H1 (cell line): ENCODE measurements around the gene SLC44A1. TPM values are rescaled to one million over a fixed set of nuclear protein-coding genes. Genes with fewer than 3 reads are reported as not detected.

Experiments
- CTCF ChIA-PET: fragments of 300-600 bp; sonication (Branson Sonifier 250); formaldehyde crosslinking; loops from one replicate; lab custom pipeline; 2021; ENCODE audit not compliant: partially characterized antibody; lab: Charles Lee
- POLR2A ChIA-PET: fragments of 300-600 bp; sonication (Branson Sonifier 250); formaldehyde crosslinking; loops from one replicate; lab custom pipeline; 2021; ENCODE audit warnings: inconsistent platforms; ENCODE audit not compliant: partially characterized antibody; lab: Charles Lee
- DNase-seq, 2 experiments: peaks; one replicate each; pipeline versions ENCODE4 v3.0.0 to v3.0.0-alpha.2; 2010 to 2022; ENCODE audit warnings: low spot score in 2 of 2, low read depth in 1 of 2, mixed read lengths in 1 of 2
- FAIRE-seq: peaks from 2 replicates; lab custom pipeline; 2011; peaks lifted over from hg19 to GRCh38; lab: Jason Lieb, UNC
- H2AFZ ChIP-seq: 2 replicates; pipeline ENCODE4 v1.8.1; 2012; ENCODE audit warnings: low read length, inconsistent platforms
- H2AK5ac ChIP-seq: 2 replicates; pipeline ENCODE4 v1.6.1; 2013; ENCODE audit warnings: low read depth, low read length
- H2BK120ac ChIP-seq: replicated peaks from 2 replicates; pipeline ENCODE3; 2013; ENCODE audit warnings: low read depth, low read length, inconsistent platforms
- H2BK12ac ChIP-seq: 2 replicates; pipeline ENCODE4 v1.6.1; 2013; ENCODE audit warnings: low read depth, low read length
- H2BK15ac ChIP-seq: 2 replicates; pipeline ENCODE4 v1.6.1; 2013; ENCODE audit warnings: low read length
- H2BK20ac ChIP-seq: 2 replicates; pipeline ENCODE4 v1.6.1; 2013; ENCODE audit warnings: low read length
- H2BK5ac ChIP-seq: 2 replicates; pipeline ENCODE4 v1.6.1; 2013; ENCODE audit warnings: low read depth, low read length
- H3K14ac ChIP-seq: 2 replicates; pipeline ENCODE4 v1.6.1; 2013; ENCODE audit warnings: inconsistent platforms; ENCODE audit not compliant: insufficient read length
- H3K18ac ChIP-seq: 2 replicates; pipeline ENCODE4 v1.6.1; 2013; ENCODE audit warnings: low read length; ENCODE audit errors: extremely low read depth
- H3K23ac ChIP-seq: 2 replicates; pipeline ENCODE4 v1.6.1; 2013; ENCODE audit warnings: inconsistent platforms; ENCODE audit not compliant: insufficient read length
- H3K23me2 ChIP-seq: 2 replicates; pipeline ENCODE4 v1.6.1; 2013; ENCODE audit warnings: low read depth, low read length
- H3K27ac ChIP-seq: 2 replicates; pipeline ENCODE4 v1.6.1; 2011; ENCODE audit warnings: low read depth, low read length, inconsistent platforms
- H3K27me3 ChIP-seq, 4 experiments: replicated peaks in 1 of 4; 1 replicate in 1 of 4; 2 replicates in 3 of 4; pipeline versions ENCODE4 v1.6.1 to v1.8.1; 2011 to 2013; ENCODE audit warnings: low read length in 3 of 4, mild to moderate bottlenecking in 3 of 4, inconsistent platforms in 2 of 4, mixed read lengths in 2 of 4, moderate library complexity in 1 of 4; ENCODE audit not compliant: control insufficient read depth in 3 of 4, insufficient read depth in 3 of 4; ENCODE audit errors: extremely low read depth in 1 of 4
- H3K36me3 ChIP-seq, 4 experiments: 2 replicates each; pipeline versions ENCODE4 v1.6.1 to v1.8.1; 2011 to 2013; ENCODE audit warnings: mild to moderate bottlenecking in 4 of 4, low read length in 3 of 4, moderate library complexity in 2 of 4, control low read depth in 1 of 4, inconsistent platforms in 1 of 4; ENCODE audit not compliant: insufficient read depth in 4 of 4, control insufficient read depth in 2 of 4
- H3K4ac ChIP-seq: replicated peaks from 2 replicates; pipeline ENCODE3; 2013; ENCODE audit warnings: low read length, low read depth, mixed read lengths, inconsistent platforms; ENCODE audit not compliant: insufficient read length
- H3K4me1 ChIP-seq, 4 experiments: replicated peaks in 1 of 4; 1 replicate in 1 of 4; 2 replicates in 3 of 4; pipeline versions ENCODE4 v1.6.1 to v1.8.1; 2011 to 2013; ENCODE audit warnings: low read length in 3 of 4, inconsistent platforms in 2 of 4, mixed read lengths in 1 of 4; ENCODE audit not compliant: insufficient read depth in 4 of 4, control insufficient read depth in 3 of 4
- H3K4me2 ChIP-seq, 2 experiments: 2 replicates each; pipeline versions ENCODE4 v1.6.1 to v1.8.1; 2011 to 2013; ENCODE audit warnings: low read depth in 2 of 2, low read length in 2 of 2, control low read depth in 1 of 2, inconsistent platforms in 1 of 2, mild to moderate bottlenecking in 1 of 2; ENCODE audit not compliant: insufficient read depth in 1 of 2
- H3K4me3 ChIP-seq, 4 experiments: fragments of 200-600, 300-600 bp in 1 of 4; sonication (generic), shearing (Covaris generic), sonication (Bioruptor Twin) in 1 of 4; 2 replicates each; pipeline versions ENCODE4 v1.5.1 to v1.8.1; 2011 to 2016; ENCODE audit warnings: low read length in 4 of 4, low read depth in 3 of 4, control low read depth in 2 of 4, inconsistent platforms in 2 of 4, mild to moderate bottlenecking in 2 of 4, mixed read lengths in 1 of 4, moderate library complexity in 1 of 4; ENCODE audit not compliant: insufficient read depth in 2 of 4; ENCODE audit errors: extremely low read depth in 1 of 4
- H3K56ac ChIP-seq: replicated peaks from 2 replicates; pipeline ENCODE3; 2013; ENCODE audit warnings: low read depth, mild to moderate bottlenecking, mixed read lengths, low read length, inconsistent platforms; ENCODE audit not compliant: insufficient read length
- H3K79me1 ChIP-seq: 2 replicates; pipeline ENCODE4 v1.6.1; 2013; ENCODE audit warnings: low read depth, low read length, control low read depth
- H3K79me2 ChIP-seq, 2 experiments: 2 replicates each; pipeline versions ENCODE4 v1.6.1 to v1.8.1; 2012 to 2013; ENCODE audit warnings: low read length in 2 of 2, mild to moderate bottlenecking in 2 of 2, inconsistent platforms in 1 of 2; ENCODE audit not compliant: insufficient read depth in 2 of 2, control insufficient read depth in 1 of 2
- H3K9ac ChIP-seq, 4 experiments: replicated peaks in 1 of 4; 1 replicate in 1 of 4; 2 replicates in 3 of 4; pipeline versions ENCODE4 v1.6.1 to v1.8.1; 2011 to 2013; ENCODE audit warnings: low read depth in 3 of 4, low read length in 3 of 4, control low read depth in 2 of 4, mild to moderate bottlenecking in 2 of 4, moderate library complexity in 2 of 4, inconsistent platforms in 1 of 4; ENCODE audit errors: extremely low read depth in 1 of 4
- H3K9me3 ChIP-seq, 2 experiments: 2 replicates each; pipeline versions ENCODE4 v1.6.1 to v1.8.1; 2012 to 2013; ENCODE audit warnings: mild to moderate bottlenecking in 2 of 2, moderate library complexity in 2 of 2, control low read depth in 1 of 2, inconsistent platforms in 1 of 2, low read depth in 1 of 2, low read length in 1 of 2, mixed read lengths in 1 of 2; ENCODE audit not compliant: insufficient read depth in 2 of 2
- H4K20me1 ChIP-seq, 2 experiments: replicated peaks in 1 of 2; 2 replicates each; pipeline versions ENCODE3 to v1.8.1; 2011 to 2013; ENCODE audit warnings: inconsistent platforms in 2 of 2, low read length in 2 of 2, mild to moderate bottlenecking in 1 of 2; ENCODE audit not compliant: insufficient read depth in 2 of 2, control insufficient read depth in 1 of 2
- H4K5ac ChIP-seq: 2 replicates; pipeline ENCODE4 v1.6.1; 2013; ENCODE audit warnings: low read length, low read depth, mixed read lengths, inconsistent platforms; ENCODE audit not compliant: insufficient read length
- H4K8ac ChIP-seq: 2 replicates; pipeline ENCODE4 v1.8.0; 2013; ENCODE audit warnings: mild to moderate bottlenecking, moderate library complexity, low read length, inconsistent platforms; ENCODE audit not compliant: insufficient read depth; ENCODE audit errors: extremely low read depth
- H4K91ac ChIP-seq: replicated peaks from 2 replicates; pipeline ENCODE3; 2013; ENCODE audit warnings: low read length, mixed read lengths, inconsistent platforms; ENCODE audit not compliant: insufficient read length
- CTBP2 ChIP-seq: IDR thresholded peaks from 2 replicates; pipeline ENCODE4 v1.7.0; 2011; ENCODE audit warnings: borderline replicate concordance, mild to moderate bottlenecking, moderate library complexity, mixed read lengths, low read length; ENCODE audit not compliant: insufficient read depth, insufficient read length
- EZH2 ChIP-seq: fragments of 200-600 bp; sonication (generic); IDR thresholded peaks from 2 replicates; pipeline ENCODE4 v1.7.1; 2012; ENCODE audit warnings: low read depth, mild to moderate bottlenecking, moderate library complexity, low read length, inconsistent platforms; ENCODE audit not compliant: severe bottlenecking
- JUN ChIP-seq: IDR thresholded peaks from 2 replicates; pipeline ENCODE4 v1.6.1; 2011; ENCODE audit warnings: low read depth, mild to moderate bottlenecking, improper control_type of control experiment, low read length
- KDM1A ChIP-seq: fragments of 200-600, 300-600 bp; sonication (generic); IDR thresholded peaks from 2 replicates; pipeline ENCODE4 v1.7.1; 2016; ENCODE audit warnings: mild to moderate bottlenecking, low read length, borderline replicate concordance
- POLR2A ChIP-seq, 2 experiments: IDR thresholded peaks; 1 replicate in 1 of 2; 2 replicates in 1 of 2; pipeline ENCODE4 v1.6.1; 2011; ENCODE audit warnings: low read depth in 2 of 2, low read length in 2 of 2, mild to moderate bottlenecking in 2 of 2; ENCODE audit errors: control extremely low read depth in 1 of 2
- RNF2 ChIP-seq: fragments of 200-900, 300-1000 bp; sonication (generic); IDR thresholded peaks from 2 replicates; pipeline ENCODE4 v1.7.1; 2016; ENCODE audit warnings: borderline replicate concordance, low read depth, mild to moderate bottlenecking, antibody characterized with exemption, low read length; ENCODE audit not compliant: poor library complexity, severe bottlenecking; ENCODE audit errors: missing control alignments
- SP4 ChIP-seq: IDR thresholded peaks from 2 replicates; pipeline ENCODE4 v1.6.1; 2012; ENCODE audit warnings: low read length, inconsistent platforms
- TAF7 ChIP-seq: optimal IDR thresholded peaks from 2 replicates; pipeline ENCODE3; 2011; ENCODE audit warnings: low read depth, mild to moderate bottlenecking, inconsistent platforms, low read length, moderate library complexity, borderline replicate concordance
- WGBS, 2 experiments: shearing (Covaris generic) in 1 of 2; methylation state at CpG; one replicate each; pipeline versions ENCODE4 v1.1.6 to v1.1.7; 2013 to 2015; ENCODE audit warnings: low lambda C conversion rate in 2 of 2, mixed read lengths in 2 of 2, inconsistent platforms in 1 of 2, low coverage in 1 of 2, missing lambda C conversion rate in 1 of 2; ENCODE audit not compliant: insufficient replicate concordance in 2 of 2, insufficient coverage in 1 of 2, insufficient read length in 1 of 2; ENCODE audit errors: extremely low coverage in 1 of 2, missing lambda C conversion rate in 1 of 2; 5-methylcytosine and 5-hydroxymethylcytosine counted together
- polyA plus RNA-seq, 7 experiments: library from polyadenylated mRNA; depleted of rRNA in 3 of 7; stranded (reverse) in 5 of 7; unstranded in 2 of 7; fragments of >200 nt in 5 of 7; fragments of 200-250 nt in 2 of 7; gene quantifications; 1 replicate in 5 of 7; 2 replicates in 1 of 7; 4 replicates in 1 of 7; pipeline versions ENCODE4 v1.2.1 to v1.2.3, GENCODE V29; 2011 to 2013; ENCODE audit warnings: missing spikeins in 2 of 7, mixed read lengths in 2 of 7
- total RNA-seq: library from RNA; stranded (reverse); fragmentation: NEBNext Ultra II Directional; extraction: Animal tissue kit (Norgen Biotek cat#: 25700); gene quantifications from 2 replicates; pipeline ENCODE4 v1.2.1, GENCODE V29; 2021
- TF ChIP-seq, protein P1 (sequence below): IDR thresholded peaks from 2 replicates; pipeline ENCODE4 v1.6.1; 2012; ENCODE audit warnings: inconsistent platforms

SLC44A1 gene
- total and polyA plus RNA-seq, 2 of the 8 experiments (the other 6 are each of a cell fraction or from before 2014, with no cell fraction given): 30.5 to 71.2 TPM

DNA sequence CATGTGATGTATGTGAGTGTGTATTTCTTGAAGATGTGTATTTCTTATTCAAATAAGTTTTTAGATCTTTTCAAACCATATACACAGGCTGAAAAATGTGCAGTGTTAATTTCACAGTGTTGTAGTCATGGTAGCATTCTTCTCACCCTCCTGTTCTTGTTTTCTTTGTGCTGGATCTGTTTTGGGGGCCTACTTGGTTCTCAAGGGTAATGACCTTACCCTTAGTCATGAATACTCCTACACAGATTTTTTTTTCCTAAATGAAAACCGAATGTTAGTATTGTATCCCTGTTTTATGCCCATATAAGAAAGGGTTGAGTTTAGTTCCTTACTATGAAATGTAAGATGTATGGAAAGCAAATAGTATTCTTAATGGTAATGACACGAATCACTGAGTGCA is 88.0 kb downstream of the SLC44A1 start:
- Histone ChIP-seq H3K23me2 (no peaks in the 10 kb centered on the region), H4K91ac (no peak overlapping the region), H3K4me3 (no peak overlapping the region), H3K4me2 (no peak overlapping the region), H4K20me1 (peaks cover 0 to 2% of the 10 kb centered on the region in 2 experiments), H2AK5ac (no peak overlapping the region), H3K4ac (no peak overlapping the region), H3K14ac (no peak overlapping the region), H3K79me2 (peaks cover 0 to 11% of the 10 kb centered on the region in 2 experiments; a peak in 2 of 4 replicates), H2BK20ac (no peak overlapping the region), H4K8ac (no peak overlapping the region), H2BK5ac (no peak overlapping the region), H4K5ac (no peak overlapping the region), H3K4me1 (peaks cover 0 to 4% (median 0%) of the 10 kb centered on the region in 4 experiments; a peak in 1 of 7 replicates), H2BK12ac (no peak overlapping the region), H2BK15ac (no peak overlapping the region), H3K36me3 (peaks cover 2 to 17% (median 7%) of the 10 kb centered on the region in 4 experiments; a peak in 5 of 8 replicates), H3K27ac (no peak overlapping the region), H3K56ac (no peak overlapping the region), H3K18ac (no peak overlapping the region), H3K9ac (no peak overlapping the region), H3K23ac (no peak overlapping the region), H3K27me3 (no peaks in the 10 kb centered on the region), H3K79me1 (no peaks in the 10 kb centered on the region), H2AFZ (no peak overlapping the region), H3K9me3 (no peaks in the 10 kb centered on the region), H2BK120ac (no peak overlapping the region)
- WGBS, 2 experiments: 92% methylated on average over 2 of the region's 2 CpGs; no CpG with 5 or more reads in 1 of the 2 experiments
- FAIRE-seq: no peak
- no peak for DNase-seq
- TF ChIP-seq RNF2 (no peak), EZH2 (no peak), JUN (no peak), POLR2A (IDR thresholded peaks at IDR 0.05; ENCODE audit: control extremely low read depth in 1 of 2, low read depth in 2 of 2, low read length in 2 of 2) (no peak), TAF7 (no peak), SP4 (no peak), KDM1A (no peak), CTBP2 (no peak)
- TF ChIP-seq, protein P1, sequence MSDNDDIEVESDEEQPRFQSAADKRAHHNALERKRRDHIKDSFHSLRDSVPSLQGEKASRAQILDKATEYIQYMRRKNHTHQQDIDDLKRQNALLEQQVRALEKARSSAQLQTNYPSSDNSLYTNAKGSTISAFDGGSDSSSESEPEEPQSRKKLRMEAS: no peak
- ChIA-PET CTCF (no interaction called here), POLR2A (interaction anchor here (0.9 kb wide), 1 partner anchor 23 kb away, joined by 3 read pairs; no protein-coding TSS in a partner anchor)
